ENCODE measurements around the gene KCNA10.

Gene KCNA10

GRCh38 chr1:110477967-110478640, 40.9 kb downstream of the KCNA10 start:
- Histone ChIP-seq H3K27ac (ENCODE audit: low read length) (no peak overlapping the region), H3K9me3 (ENCODE audit: control insufficient read depth in 2 of 2, low read length in 2 of 2) (no peaks in the 10 kb centered on the region), H3K4me1 (ENCODE audit: control insufficient read depth, insufficient read depth, low read length) (no peaks in the 10 kb centered on the region), H3K27me3 (ENCODE audit: control insufficient read depth in 1 of 2, insufficient read depth in 2 of 2, low read length in 2 of 2) (peaks cover 0 to 5% of the 10 kb centered on the region in 2 donors), H3K4me3 (ENCODE audit: low read length in 2 of 2) (no peak overlapping the region), H3K9ac (ENCODE audit: low read length in 2 of 2) (no peak overlapping the region), H3K36me3 (ENCODE audit: control insufficient read depth in 2 of 2, insufficient read depth in 2 of 2, low read length in 2 of 2) (no peaks in the 10 kb centered on the region)

GRCh38 chr1:110477445-110477957, 41.5 kb downstream of the KCNA10 start:
- Histone ChIP-seq H3K27me3 (ENCODE audit: control insufficient read depth in 1 of 2, insufficient read depth in 2 of 2, low read length in 2 of 2) (peaks cover 0 to 3% of the 10 kb centered on the region in 2 donors), H3K9me3 (ENCODE audit: control insufficient read depth in 2 of 2, low read length in 2 of 2) (no peaks in the 10 kb centered on the region), H3K36me3 (ENCODE audit: control insufficient read depth in 2 of 2, insufficient read depth in 2 of 2, low read length in 2 of 2) (no peaks in the 10 kb centered on the region), H3K4me1 (ENCODE audit: control insufficient read depth, insufficient read depth, low read length) (no peaks in the 10 kb centered on the region), H3K4me3 (ENCODE audit: low read length in 2 of 2) (no peak overlapping the region), H3K27ac (ENCODE audit: low read length) (no peak overlapping the region), H3K9ac (ENCODE audit: low read length in 2 of 2) (no peak overlapping the region)

- Histone ChIP-seq H3K4me1 (ENCODE audit: control insufficient read depth, insufficient read depth, low read length) (no peaks in the 10 kb centered on the region), H3K9ac (ENCODE audit: low read length in 2 of 2) (no peak overlapping the region), H3K27ac (ENCODE audit: low read length) (no peak overlapping the region)
These were observed 41.9 kb downstream of the KCNA10 start for GRCh38 chr1:110477041-110477440.

GRCh38 chr1:110476028-110476765, 42.8 kb downstream of the KCNA10 start:
- Histone ChIP-seq H3K36me3 (ENCODE audit: control insufficient read depth in 2 of 2, insufficient read depth in 2 of 2, low read length in 2 of 2) (no peaks in the 10 kb centered on the region), H3K27ac (ENCODE audit: low read length) (no peak overlapping the region), H3K27me3 (ENCODE audit: control insufficient read depth in 1 of 2, insufficient read depth in 2 of 2, low read length in 2 of 2) (peaks cover 0 to 3% of the 10 kb centered on the region in 2 donors), H3K9me3 (ENCODE audit: control insufficient read depth in 2 of 2, low read length in 2 of 2) (no peaks in the 10 kb centered on the region), H3K4me3 (ENCODE audit: low read length in 2 of 2) (no peak overlapping the region), H3K9ac (ENCODE audit: low read length in 2 of 2) (no peak overlapping the region), H3K4me1 (ENCODE audit: control insufficient read depth, insufficient read depth, low read length) (no peaks in the 10 kb centered on the region)

More at GRCh38 chr1:110477041-110477440, 41.9 kb downstream of the KCNA10 start:
- Histone ChIP-seq H3K36me3 (ENCODE audit: control insufficient read depth in 2 of 2, insufficient read depth in 2 of 2, low read length in 2 of 2) (no peaks in the 10 kb centered on the region), H3K27me3 (ENCODE audit: control insufficient read depth in 1 of 2, insufficient read depth in 2 of 2, low read length in 2 of 2) (peaks cover 0 to 3% of the 10 kb centered on the region in 2 donors), H3K9me3 (ENCODE audit: control insufficient read depth in 2 of 2, low read length in 2 of 2) (no peaks in the 10 kb centered on the region), H3K4me3 (ENCODE audit: low read length in 2 of 2) (no peak overlapping the region)

GRCh38 chr1:110475362-110476027, 43.5 kb downstream of the KCNA10 start:
- no peak overlapping the region for H3K27ac ChIP-seq (ENCODE audit: low read length)
- H3K4me3 ChIP-seq (ENCODE audit: low read length in 2 of 2): no peak overlapping the region
- H3K4me1 ChIP-seq (ENCODE audit: control insufficient read depth, insufficient read depth, low read length): no peaks in the 10 kb centered on the region
- H3K9ac ChIP-seq (ENCODE audit: low read length in 2 of 2): no peak overlapping the region
- H3K36me3 ChIP-seq (ENCODE audit: control insufficient read depth in 2 of 2, insufficient read depth in 2 of 2, low read length in 2 of 2): no peaks in the 10 kb centered on the region
- peaks cover 0 to 3% of the 10 kb centered on the region in 2 donors for H3K27me3 ChIP-seq (ENCODE audit: control insufficient read depth in 1 of 2, insufficient read depth in 2 of 2, low read length in 2 of 2)
- H3K9me3 ChIP-seq (ENCODE audit: control insufficient read depth in 2 of 2, low read length in 2 of 2): no peaks in the 10 kb centered on the region

- Histone ChIP-seq H3K9me3 (ENCODE audit: control insufficient read depth in 2 of 2, low read length in 2 of 2) (no peaks in the 10 kb centered on the region), H3K36me3 (ENCODE audit: control insufficient read depth in 2 of 2, insufficient read depth in 2 of 2, low read length in 2 of 2) (no peaks in the 10 kb centered on the region), H3K27ac (ENCODE audit: low read length) (no peak overlapping the region), H3K4me1 (ENCODE audit: control insufficient read depth, insufficient read depth, low read length) (no peaks in the 10 kb centered on the region), H3K4me3 (ENCODE audit: low read length in 2 of 2) (no peak overlapping the region), H3K9ac (ENCODE audit: low read length in 2 of 2) (no peak overlapping the region), H3K27me3 (ENCODE audit: control insufficient read depth in 1 of 2, insufficient read depth in 2 of 2, low read length in 2 of 2) (peaks cover 0 to 3% of the 10 kb centered on the region in 2 donors)
These were observed 44.5 kb downstream of the KCNA10 start for GRCh38 chr1:110474444-110474843.

DNA sequence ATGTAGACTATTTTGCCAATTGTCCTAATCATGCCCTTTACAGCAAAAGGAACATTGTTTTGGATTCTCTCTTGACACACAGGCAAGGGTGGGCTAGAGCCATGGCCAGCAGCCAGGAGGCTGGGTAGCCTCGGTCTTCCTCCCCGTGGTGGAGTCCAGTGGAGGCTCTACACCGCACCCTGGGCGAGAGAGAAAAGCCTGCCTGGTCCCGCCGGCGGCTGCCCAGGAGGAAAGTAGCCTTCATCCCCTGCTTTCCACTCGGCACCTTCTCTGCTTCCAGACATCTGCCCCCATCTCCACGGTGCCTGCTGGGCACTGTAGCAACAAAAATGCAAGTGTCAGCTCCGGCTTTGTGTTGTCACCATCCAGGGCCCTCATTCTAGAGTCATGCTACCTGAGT, 46.4 kb downstream of the KCNA10 start:
- H3K36me3 ChIP-seq (ENCODE audit: control insufficient read depth in 2 of 2, insufficient read depth in 2 of 2, low read length in 2 of 2): no peaks in the 10 kb centered on the region
- no peak overlapping the region for H3K27ac ChIP-seq (ENCODE audit: low read length)
- no peaks in the 10 kb centered on the region for H3K4me1 ChIP-seq (ENCODE audit: control insufficient read depth, insufficient read depth, low read length)
- no peaks in the 10 kb centered on the region for H3K9me3 ChIP-seq (ENCODE audit: control insufficient read depth in 2 of 2, low read length in 2 of 2)
- no peak overlapping the region for H3K4me3 ChIP-seq (ENCODE audit: low read length in 2 of 2)
- no peak overlapping the region for H3K9ac ChIP-seq (ENCODE audit: low read length in 2 of 2)
- peaks cover 0 to 3% of the 10 kb centered on the region in 2 donors for H3K27me3 ChIP-seq (ENCODE audit: control insufficient read depth in 1 of 2, insufficient read depth in 2 of 2, low read length in 2 of 2)

GRCh38 chr1:110471131-110471530, 47.8 kb downstream of the KCNA10 start:
- Histone ChIP-seq H3K9me3 (ENCODE audit: control insufficient read depth in 2 of 2, low read length in 2 of 2) (no peaks in the 10 kb centered on the region), H3K27me3 (ENCODE audit: control insufficient read depth in 1 of 2, insufficient read depth in 2 of 2, low read length in 2 of 2) (peaks cover 0 to 3% of the 10 kb centered on the region in 2 donors), H3K4me1 (ENCODE audit: control insufficient read depth, insufficient read depth, low read length) (no peaks in the 10 kb centered on the region), H3K36me3 (ENCODE audit: control insufficient read depth in 2 of 2, insufficient read depth in 2 of 2, low read length in 2 of 2) (no peaks in the 10 kb centered on the region), H3K27ac (ENCODE audit: low read length) (no peak overlapping the region), H3K9ac (ENCODE audit: low read length in 2 of 2) (no peak overlapping the region), H3K4me3 (ENCODE audit: low read length in 2 of 2) (no peak overlapping the region)

All from stomach smooth muscle (tissue), 2 donors.